Measurements from ENCODE around the gene NPAS3.

GRCh38 chr14:33510063-33510481, 571.4 kb downstream of the NPAS3 start:
- TF ChIP-seq CTCF (IDR thresholded peaks at IDR 0.05) (no peak), POLR2A (IDR thresholded peaks at IDR 0.05) (no peak), POLR2AphosphoS5 (IDR thresholded peaks at IDR 0.05) (peak in 1 of 4 donors; percentile 14)

All from sigmoid colon (tissue), 4 donors.